ENCODE results near the gene ENTPD6. TPM values are rescaled to one million over a fixed set of nuclear protein-coding genes. Genes with fewer than 3 reads are reported as not detected.
A peak's percentile ranks its signal among the peaks of the same experiment; 100 is the strongest.

The ENTPD6 gene
- total RNA-seq, 1 donor from 2014 or later: 27.9 TPM

GRCh38 chr20:25188218-25188617 lies 7.3 kb upstream of the ENTPD6 start:
- no peak for DNase-seq

- DNase-seq: no peak
These were observed 4.5 kb upstream of the ENTPD6 start for GRCh38 chr20:25191051-25191450.

- DNase-seq: no peak
These were observed 3.8 kb upstream of the ENTPD6 start for GRCh38 chr20:25191689-25192088.

- no peak for DNase-seq
These were observed 1.7 kb upstream of the ENTPD6 start for GRCh38 chr20:25193843-25194242.

- DNase-seq: no peak
These were observed 1.1 kb upstream of the ENTPD6 start for GRCh38 chr20:25194333-25194972.

- peak; percentile 43 for DNase-seq
These were observed 662 bp downstream of the ENTPD6 start for GRCh38 chr20:25195962-25196785.

GRCh38 chr20:25196786-25197120 lies 1.2 kb downstream of the ENTPD6 start:
- DNase-seq: no peak

GRCh38 chr20:25197183-25197869 lies 1.8 kb downstream of the ENTPD6 start:
- no peak for DNase-seq

GRCh38 chr20:25197870-25198190 lies 2.3 kb downstream of the ENTPD6 start:
- no peak for DNase-seq

GRCh38 chr20:25198663-25199383 lies 3.3 kb downstream of the ENTPD6 start:
- peak; percentile 18 for DNase-seq

GRCh38 chr20:25199473-25200260 lies 4.2 kb downstream of the ENTPD6 start:
- DNase-seq: no peak

GRCh38 chr20:25203089-25203488 lies 7.6 kb downstream of the ENTPD6 start:
- no peak for DNase-seq

- no peak for DNase-seq
These were observed 8.4 kb downstream of the ENTPD6 start for GRCh38 chr20:25203871-25204320.

- no peak for DNase-seq
These were observed 9.2 kb downstream of the ENTPD6 start for GRCh38 chr20:25204550-25205276.

- DNase-seq: no peak
These were observed 10.0 kb downstream of the ENTPD6 start for GRCh38 chr20:25205277-25206062.

- DNase-seq: no peak
These were observed 10.5 kb downstream of the ENTPD6 start for GRCh38 chr20:25206063-25206403.

GRCh38 chr20:25206548-25206947 lies 11.0 kb downstream of the ENTPD6 start:
- no peak for DNase-seq

- DNase-seq: no peak
These were observed 11.8 kb downstream of the ENTPD6 start for GRCh38 chr20:25207149-25207959.

- no peak for DNase-seq
These were observed 12.5 kb downstream of the ENTPD6 start for GRCh38 chr20:25207960-25208534.
